Erythroblast (primary cell): ENCODE data around the gene NCEH1.

Source experiments
- GATA1 ChIP-seq: IDR thresholded peaks from 2 replicates; pipeline ENCODE4 v1.6.1; 2011; ENCODE audit warnings: low read depth, mild to moderate bottlenecking, control low read depth, low read length, moderate library complexity
- POLR2A ChIP-seq: IDR thresholded peaks from 2 replicates; pipeline ENCODE4 v1.6.1; 2011; ENCODE audit warnings: mild to moderate bottlenecking, low read length

GRCh38 chr3:172701751-172702150 lies 9.1 kb downstream of the NCEH1 start:
- TF ChIP-seq POLR2A: no peak
- TF ChIP-seq GATA1: no peak
